Activated CD8-positive, alpha-beta memory T cell treated with anti-CD3 and anti-CD28 coated beads for 1 hour (primary cell): Measurements from ENCODE around the gene ITGAX.

ENCODE experiments used
- DNase-seq, 2 donors: peaks; one replicate each; pipeline ENCODE4 v3.0.0-alpha.2; 2020; ENCODE audit warnings: low read depth in 1 of 2; ENCODE audit errors: extremely low read depth in 1 of 2

ITGAX gene

GRCh38 chr16:31347445-31347844 lies 7.5 kb upstream of the ITGAX start:
- DNase-seq = no peak

GRCh38 chr16:31348579-31348978 lies 6.4 kb upstream of the ITGAX start:
- no peak for DNase-seq

GRCh38 chr16:31350275-31351005 lies 4.5 kb upstream of the ITGAX start:
- DNase-seq = no peak

- no peak for DNase-seq
These were observed 3.6 kb upstream of the ITGAX start for GRCh38 chr16:31351246-31351941.

GRCh38 chr16:31351942-31352325 lies 3.0 kb upstream of the ITGAX start:
- no peak for DNase-seq

- DNase-seq = no peak
These were observed 2.4 kb upstream of the ITGAX start for GRCh38 chr16:31352376-31353115.

- no peak for DNase-seq
These were observed 590 bp downstream of the ITGAX start for GRCh38 chr16:31355431-31356100.

GRCh38 chr16:31356566-31357323 lies 1.8 kb downstream of the ITGAX start:
- DNase-seq = no peak

- DNase-seq = no peak
These were observed 2.5 kb downstream of the ITGAX start for GRCh38 chr16:31357324-31358109.

- DNase-seq = no peak
These were observed 5.3 kb downstream of the ITGAX start for GRCh38 chr16:31360251-31360650.

- no peak for DNase-seq
These were observed 6.5 kb downstream of the ITGAX start for GRCh38 chr16:31361201-31362110.

- DNase-seq = no peak
These were observed 7.8 kb downstream of the ITGAX start for GRCh38 chr16:31362476-31363405.

- DNase-seq = no peak
These were observed 8.7 kb downstream of the ITGAX start for GRCh38 chr16:31363721-31364120.

GRCh38 chr16:31364421-31364820 lies 9.4 kb downstream of the ITGAX start:
- no peak for DNase-seq

- no peak for DNase-seq
These were observed 10.3 kb downstream of the ITGAX start for GRCh38 chr16:31365131-31365865.

- DNase-seq = no peak
These were observed 12.9 kb downstream of the ITGAX start for GRCh38 chr16:31367853-31368252.

- no peak for DNase-seq
These were observed 16.0 kb downstream of the ITGAX start for GRCh38 chr16:31371008-31371407.
